HepG2 (cell line): ENCODE measurements around the gene MUC22. TPM values are rescaled to one million over a fixed set of nuclear protein-coding genes. Genes with fewer than 3 reads are reported as not detected.

Experiments used
- MBD4 ChIP-seq: IDR thresholded peaks from 2 replicates; pipeline ENCODE4 v1.6.1; 2012; ENCODE audit warnings: low read length, inconsistent platforms, borderline replicate concordance
- PHF21A ChIP-seq: sonication (generic); formaldehyde crosslinking; IDR thresholded peaks from 2 replicates; pipeline ENCODE4 v1.5.0; 2020; ENCODE audit warnings: mild to moderate bottlenecking, missing genetic modification reagents
- ZBTB40 ChIP-seq, 2 experiments: fragments of 450-650 bp in 1 of 2; sonication (generic) in 1 of 2; formaldehyde crosslinking in 1 of 2; IDR thresholded peaks; 2 replicates each; pipeline versions ENCODE4 v1.6.1 to v1.8.0; 2016 to 2022; ENCODE audit warnings: antibody characterized with exemption in 1 of 2, mild to moderate bottlenecking in 1 of 2, missing genetic modification reagents in 1 of 2
- ZNF136 ChIP-seq: sonication (generic); formaldehyde crosslinking; IDR thresholded peaks from 2 replicates; pipeline ENCODE4 v1.8.1; 2022; ENCODE audit warnings: low read depth, mild to moderate bottlenecking, moderate library complexity, missing genetic modification reagents
- ZNF407 ChIP-seq: sonication (generic); formaldehyde crosslinking; IDR thresholded peaks from one replicate; pipeline ENCODE4 v1.5.1; 2020; ENCODE audit warnings: mild to moderate bottlenecking, missing genetic modification reagents; ENCODE audit errors: not compliant biosample characterization
- ZNF639 ChIP-seq: conservative IDR thresholded peaks from 2 replicates; pipeline ENCODE4 v1.6.1; 2018; ENCODE audit warnings: missing genetic modification reagents
- polyA plus RNA-seq, 8 experiments: library from polyadenylated mRNA; depleted of rRNA in 3 of 8; stranded (reverse) in 7 of 8; unstranded in 1 of 8; fragments of >200 nt; fragmentation: Illumina TruSeq in 4 of 8; extraction: Trizol in 4 of 8; gene quantifications; 2 replicates each; pipeline versions ENCODE4 v1.2.1 to v1.2.3, GENCODE V29; 2011 to 2016; ENCODE audit warnings: low read depth in 4 of 8, missing spikeins in 1 of 8, mixed read lengths in 1 of 8; ENCODE audit not compliant: insufficient read depth in 1 of 8
- total RNA-seq, 5 experiments: library from RNA; depleted of rRNA; stranded (reverse); fragments of >200 nt; fragmentation: Illumina TruSeq; extraction: Trizol; gene quantifications; 2 replicates each; pipeline ENCODE4 v1.2.3, GENCODE V29; 2016; ENCODE audit warnings: low read depth in 1 of 5
- TF ChIP-seq, protein P1 (sequence below): sonication (generic); formaldehyde crosslinking; IDR thresholded peaks from 2 replicates; pipeline ENCODE4 v1.5.0; 2020; ENCODE audit warnings: missing genetic modification reagents, mild to moderate bottlenecking, borderline replicate concordance

Gene MUC22
- total and polyA plus RNA-seq, 2 of the 13 experiments (the other 11 are each of a cell fraction or from before 2014, with no cell fraction given): not detected

- TF ChIP-seq ZBTB40 (IDR thresholded peaks at IDR 0.05) (no peak), ZBTB40 (CRISPR knock-in tag; IDR thresholded peaks at IDR 0.05) (no peak), ZNF639 (no peak), ZNF407 (CRISPR knock-in tag) (no peak), ZNF136 (CRISPR knock-in tag) (0 out of 2 replicates have a peak, but pooled peaks have one; percentile 30), PHF21A (no peak), MBD4 (no peak)
- TF ChIP-seq, protein P1, sequence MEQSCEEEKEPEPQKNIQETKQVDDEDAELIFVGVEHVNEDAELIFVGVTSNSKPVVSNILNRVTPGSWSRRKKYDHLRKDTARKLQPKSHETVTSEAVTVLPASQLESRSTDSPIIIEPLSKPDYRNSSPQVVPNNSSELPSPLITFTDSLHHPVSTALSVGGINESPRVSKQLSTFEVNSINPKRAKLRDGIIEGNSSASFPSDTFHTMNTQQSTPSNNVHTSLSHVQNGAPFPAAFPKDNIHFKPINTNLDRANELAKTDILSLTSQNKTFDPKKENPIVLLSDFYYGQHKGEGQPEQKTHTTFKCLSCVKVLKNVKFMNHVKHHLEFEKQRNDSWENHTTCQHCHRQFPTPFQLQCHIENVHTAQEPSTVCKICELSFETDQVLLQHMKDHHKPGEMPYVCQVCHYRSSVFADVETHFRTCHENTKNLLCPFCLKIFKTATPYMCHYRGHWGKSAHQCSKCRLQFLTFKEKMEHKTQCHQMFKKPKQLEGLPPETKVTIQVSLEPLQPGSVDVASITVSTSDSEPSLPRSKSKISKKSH (CRISPR knock-in tag): 0 out of 2 replicates have a peak, but pooled peaks have one; percentile 26
Measured at GRCh38 chr6:31079656-31080261, 69.5 kb downstream of the MUC22 start (continued).
